Gastrocnemius medialis (tissue), 4 donors: ENCODE results near the gene PSMA3.

ENCODE experiments used
- POLR2A ChIP-seq, 2 donors: fragments of 450-650 bp; IDR thresholded peaks; one replicate each; pipeline ENCODE4 v1.6.1; 2017; ENCODE audit warnings: antibody characterized with exemption in 2 of 2, mild to moderate bottlenecking in 2 of 2, moderate library complexity in 2 of 2
- TF ChIP-seq, protein P1 (sequence below), 5 experiments: fragments of 450-650 bp in 3 of 5; fragments of 200-600 bp in 2 of 5; sonication (generic) in 2 of 5; IDR thresholded peaks in 4 of 5; conservative IDR thresholded peaks in 1 of 5; 1 replicate in 4 of 5; 2 replicates in 1 of 5; pipeline ENCODE4 v1.5.1; 2016 to 2019; ENCODE audit warnings: antibody characterized with exemption in 5 of 5, mild to moderate bottlenecking in 3 of 5, moderate library complexity in 3 of 5

DNA sequence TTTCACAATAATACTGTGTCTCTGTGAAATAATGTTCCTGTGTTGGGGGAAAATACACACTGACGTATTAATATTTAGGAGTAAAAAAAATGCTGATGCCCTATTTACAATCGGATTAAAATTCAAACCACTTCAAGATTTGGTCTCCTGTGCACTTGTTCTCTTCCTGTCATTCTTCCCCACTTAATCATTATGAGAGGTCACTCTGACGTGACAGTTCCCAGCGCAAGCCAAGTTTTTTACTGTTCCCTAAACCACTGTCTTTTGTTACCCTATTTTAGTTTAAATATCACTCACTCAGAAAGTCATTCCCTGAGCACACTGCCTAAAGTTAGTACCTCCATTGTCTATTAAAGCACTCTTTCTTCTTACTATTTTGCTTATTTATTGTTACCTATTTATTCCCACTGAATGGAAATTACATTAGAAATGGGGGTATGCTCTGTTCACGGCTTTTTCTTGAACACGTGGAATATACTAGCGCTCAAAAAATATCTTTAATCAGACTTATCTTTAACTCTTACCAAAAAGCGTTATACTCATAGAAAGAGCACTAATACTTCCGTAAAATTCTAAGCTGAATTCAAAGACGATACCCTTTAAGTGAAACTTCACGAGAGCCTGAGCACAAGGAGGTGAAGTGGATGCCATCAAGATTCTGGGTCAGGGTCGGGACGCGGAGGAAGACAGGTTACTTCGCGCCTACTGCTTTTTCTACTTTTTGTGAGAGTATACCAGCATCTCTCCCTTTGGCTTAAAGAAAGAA is 670 bp upstream of the PSMA3 start:
- TF ChIP-seq, protein P1, sequence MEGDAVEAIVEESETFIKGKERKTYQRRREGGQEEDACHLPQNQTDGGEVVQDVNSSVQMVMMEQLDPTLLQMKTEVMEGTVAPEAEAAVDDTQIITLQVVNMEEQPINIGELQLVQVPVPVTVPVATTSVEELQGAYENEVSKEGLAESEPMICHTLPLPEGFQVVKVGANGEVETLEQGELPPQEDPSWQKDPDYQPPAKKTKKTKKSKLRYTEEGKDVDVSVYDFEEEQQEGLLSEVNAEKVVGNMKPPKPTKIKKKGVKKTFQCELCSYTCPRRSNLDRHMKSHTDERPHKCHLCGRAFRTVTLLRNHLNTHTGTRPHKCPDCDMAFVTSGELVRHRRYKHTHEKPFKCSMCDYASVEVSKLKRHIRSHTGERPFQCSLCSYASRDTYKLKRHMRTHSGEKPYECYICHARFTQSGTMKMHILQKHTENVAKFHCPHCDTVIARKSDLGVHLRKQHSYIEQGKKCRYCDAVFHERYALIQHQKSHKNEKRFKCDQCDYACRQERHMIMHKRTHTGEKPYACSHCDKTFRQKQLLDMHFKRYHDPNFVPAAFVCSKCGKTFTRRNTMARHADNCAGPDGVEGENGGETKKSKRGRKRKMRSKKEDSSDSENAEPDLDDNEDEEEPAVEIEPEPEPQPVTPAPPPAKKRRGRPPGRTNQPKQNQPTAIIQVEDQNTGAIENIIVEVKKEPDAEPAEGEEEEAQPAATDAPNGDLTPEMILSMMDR (IDR thresholded peaks at IDR 0.05 in 4 of 5, conservative IDR thresholded peaks at IDR 0.05 in 1 of 5): no peak
- no peak for TF ChIP-seq POLR2A (IDR thresholded peaks at IDR 0.05)
